ENCODE measurements around the gene DTNBP1.

- TF ChIP-seq CTCF (IDR thresholded peaks at IDR 0.05) (no peak), EP300 (IDR thresholded peaks at IDR 0.05) (no peak), POLR2AphosphoS5 (IDR thresholded peaks at IDR 0.05) (no peak)
Observed at GRCh38 chr6:15554728-15555100, 108.1 kb downstream of the DTNBP1 start.
